GM12873 (cell line): Measurements from ENCODE around the gene CMTM7.

Source experiments
- CTCF ChIP-seq: IDR thresholded peaks from 2 replicates; pipeline ENCODE4 v1.5.1; 2012; ENCODE audit warnings: low read depth, mild to moderate bottlenecking, moderate library complexity, low read length, control low read depth; ENCODE audit not compliant: insufficient read depth; ENCODE audit errors: missing control alignments

The CMTM7 gene

GRCh38 chr3:32391643-32392535 is at the start of gene CMTM7:
CMTM7 (plus strand) TSS chr3:32391853; CDS start chr3:32391907, 54 bp downstream.
- no peak for TF ChIP-seq CTCF

- no peak for TF ChIP-seq CTCF
These were observed 44.1 kb upstream of the CMTM7 start for GRCh38 chr3:32347343-32348125.

- no peak for TF ChIP-seq CTCF
These were observed 42.5 kb upstream of the CMTM7 start for GRCh38 chr3:32349184-32349583.

GRCh38 chr3:32352563-32352962 is 39.1 kb upstream of the CMTM7 start:
- no peak for TF ChIP-seq CTCF

GRCh38 chr3:32353351-32353750 is 38.3 kb upstream of the CMTM7 start:
- no peak for TF ChIP-seq CTCF

- TF ChIP-seq CTCF = no peak
These were observed 37.3 kb upstream of the CMTM7 start for GRCh38 chr3:32354362-32354778.

GRCh38 chr3:32355751-32356291 is 35.8 kb upstream of the CMTM7 start:
- no peak for TF ChIP-seq CTCF
